HG02588 (cell line): Measurements from ENCODE around the gene PDCD1.
"Not testable (repeated sequence)": the region's sequence is repeated elsewhere in the genome, so short reads cannot be mapped to it uniquely, and the experiment has no call there.

Source experiments
- ATAC-seq: cut with Tn5 transposase; IDR thresholded peaks from one replicate; pipeline ENCODE4 v1.9.1; 2021; ENCODE audit warnings: mild to moderate bottlenecking, moderate library complexity; ENCODE audit not compliant: unreplicated experiment

The PDCD1 gene

GRCh38 chr2:241858206-241859016, at the start of gene PDCD1:
PDCD1 (minus strand) TSS chr2:241858894; CDS start chr2:241858838, 56 bp downstream.
- ATAC-seq, result no peak

GRCh38 chr2:241907831-241908230, 49.1 kb upstream of the PDCD1 start:
- not testable (repeated sequence) for ATAC-seq

- ATAC-seq, result no peak
Measured at GRCh38 chr2:241906826-241907570, 48.3 kb upstream of the PDCD1 start.

- ATAC-seq, result not testable (repeated sequence)
Measured at GRCh38 chr2:241906378-241906770, 47.7 kb upstream of the PDCD1 start.

- no peak for ATAC-seq
Measured at GRCh38 chr2:241905716-241906377, 47.2 kb upstream of the PDCD1 start.

GRCh38 chr2:241904791-241905710, 46.4 kb upstream of the PDCD1 start:
- ATAC-seq, result no peak

GRCh38 chr2:241904011-241904718, 45.5 kb upstream of the PDCD1 start:
- no peak for ATAC-seq

GRCh38 chr2:241903121-241904010, 44.7 kb upstream of the PDCD1 start:
- no peak for ATAC-seq

- no peak for ATAC-seq
Measured at GRCh38 chr2:241902357-241902991, 43.8 kb upstream of the PDCD1 start.

- ATAC-seq, result no peak
Measured at GRCh38 chr2:241901500-241902351, 43.0 kb upstream of the PDCD1 start.

- ATAC-seq, result no peak
Measured at GRCh38 chr2:241901018-241901380, 42.3 kb upstream of the PDCD1 start.

GRCh38 chr2:241900251-241901017, 41.7 kb upstream of the PDCD1 start:
- no peak for ATAC-seq

- no peak for ATAC-seq
Measured at GRCh38 chr2:241898463-241899270, 40.0 kb upstream of the PDCD1 start.

GRCh38 chr2:241897231-241897916, 38.7 kb upstream of the PDCD1 start:
- no peak for ATAC-seq

- no peak for ATAC-seq
Measured at GRCh38 chr2:241896746-241897201, 38.1 kb upstream of the PDCD1 start.
